ENCODE data around the gene OXER1.

The OXER1 gene

GRCh38 chr2:42768706-42769256, 4.8 kb upstream of the OXER1 start:
- DNase-seq = no peak

GRCh38 chr2:42767899-42768705, 4.2 kb upstream of the OXER1 start:
- no peak for DNase-seq

GRCh38 chr2:42767080-42767898, 3.4 kb upstream of the OXER1 start:
- DNase-seq = no peak

GRCh38 chr2:42765686-42766085, 1.8 kb upstream of the OXER1 start:
- DNase-seq = no peak

- no peak for DNase-seq
These were observed 966 bp upstream of the OXER1 start for GRCh38 chr2:42764901-42765300.

GRCh38 chr2:42762823-42763804, 821 bp downstream of the OXER1 start:
- DNase-seq = no peak

DNA sequence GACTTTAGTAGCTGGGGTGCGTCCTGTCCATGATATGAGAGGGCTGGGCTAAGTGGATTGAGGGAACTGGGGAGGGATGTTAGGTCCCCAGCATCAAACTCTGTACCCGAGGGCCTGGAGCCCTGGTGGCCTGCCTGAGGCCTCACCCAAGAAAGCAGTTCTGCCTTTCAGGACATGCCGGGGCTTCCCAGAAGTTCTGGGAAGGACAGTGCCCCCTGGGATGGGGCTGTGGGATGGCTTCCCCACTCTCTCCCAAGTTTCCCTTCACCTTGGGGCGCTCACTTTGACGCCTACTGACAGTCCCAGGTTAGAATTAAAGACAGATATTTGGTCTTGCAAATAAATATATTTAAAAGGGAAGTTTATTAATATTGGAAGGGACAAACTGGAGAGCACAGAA, 1.8 kb downstream of the OXER1 start:
- no peak for DNase-seq

GRCh38 chr2:42761554-42761953, 2.4 kb downstream of the OXER1 start:
- DNase-seq = no peak

GRCh38 chr2:42758751-42759150, 5.2 kb downstream of the OXER1 start:
- no peak for DNase-seq

- DNase-seq = no peak
These were observed 5.8 kb downstream of the OXER1 start for GRCh38 chr2:42757981-42758740.

DNA sequence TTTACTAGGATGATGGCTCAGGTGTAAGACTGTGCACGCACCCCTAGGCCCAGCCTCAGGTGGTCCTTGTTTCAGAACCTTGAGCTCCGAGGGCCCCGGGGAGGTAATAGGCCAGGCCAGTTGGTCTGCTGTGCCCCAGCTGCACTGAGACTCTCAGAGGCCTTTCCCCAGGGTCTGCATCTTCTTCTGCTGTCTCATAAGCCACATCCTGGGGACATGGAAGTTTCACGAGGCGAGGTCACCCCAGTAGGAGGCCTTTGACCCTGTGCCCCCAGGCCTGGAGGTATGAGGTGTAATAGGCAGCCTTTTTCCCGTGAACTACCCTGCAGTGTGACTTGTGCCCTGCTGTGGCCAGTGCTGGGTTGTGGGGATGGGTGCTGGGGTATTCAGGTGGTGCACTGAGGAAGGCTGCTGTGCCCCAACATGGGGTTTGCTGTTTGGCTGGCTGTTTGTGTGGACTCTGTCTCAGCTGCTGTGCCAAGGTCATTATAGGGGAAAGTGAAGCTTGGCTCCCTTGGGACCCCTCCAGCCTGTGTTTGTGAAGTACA, 6.9 kb downstream of the OXER1 start:
- no peak for DNase-seq

GRCh38 chr2:42756150-42756775, 7.7 kb downstream of the OXER1 start:
- DNase-seq = no peak

DNA sequence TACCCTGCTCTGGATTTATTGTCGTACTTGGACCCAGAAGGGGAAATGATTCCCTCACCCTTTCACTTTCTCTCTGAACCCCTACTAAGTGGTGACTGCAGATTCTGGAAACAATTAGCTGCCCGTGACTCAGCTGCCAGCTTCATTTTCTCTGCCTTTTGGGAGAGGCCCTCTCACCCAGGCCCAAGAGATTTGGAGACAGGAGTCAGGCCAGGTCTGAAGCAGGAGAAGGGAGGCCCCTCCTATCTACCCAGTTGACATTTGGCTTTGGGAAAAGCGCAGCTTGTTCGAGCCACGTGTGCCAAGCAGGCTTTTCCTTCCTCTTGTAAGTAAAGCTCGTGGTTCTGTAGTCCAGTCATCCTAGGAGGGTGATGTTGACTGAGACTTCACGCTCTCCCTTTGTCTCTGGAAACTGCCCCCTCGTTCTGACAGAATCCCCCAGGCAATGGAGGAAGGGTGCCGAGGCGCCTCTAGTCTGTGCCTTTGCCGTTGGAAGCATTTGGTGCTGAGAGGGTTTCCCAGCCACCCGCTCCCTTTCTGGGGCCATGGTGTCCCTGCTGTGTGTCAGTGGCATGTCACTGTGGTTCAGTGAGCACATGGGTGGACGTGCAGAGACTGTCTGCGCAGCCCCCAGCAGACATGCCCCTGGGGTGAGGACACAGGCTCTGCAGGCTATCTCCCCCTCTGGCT, 8.6 kb downstream of the OXER1 start:
- DNase-seq = no peak

DNA sequence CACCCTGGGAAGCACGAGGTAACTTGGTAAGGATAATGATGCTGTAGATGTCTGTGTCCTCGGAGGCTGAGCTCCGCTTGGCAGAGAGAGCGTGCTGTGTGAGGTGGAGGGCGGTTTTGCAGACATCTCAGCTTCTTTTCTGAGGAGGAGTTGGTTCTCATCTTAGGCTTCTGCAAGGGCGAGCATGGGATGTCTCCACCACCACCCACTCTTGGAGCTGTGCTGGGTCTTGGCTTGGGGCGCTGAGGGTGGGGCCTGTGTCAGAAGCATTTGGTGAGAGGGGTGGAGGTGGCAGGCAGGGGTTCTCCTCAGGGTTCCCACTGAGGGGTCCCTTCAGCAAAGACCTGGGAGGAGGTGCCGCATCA, 9.2 kb downstream of the OXER1 start:
- DNase-seq = no peak

DNA sequence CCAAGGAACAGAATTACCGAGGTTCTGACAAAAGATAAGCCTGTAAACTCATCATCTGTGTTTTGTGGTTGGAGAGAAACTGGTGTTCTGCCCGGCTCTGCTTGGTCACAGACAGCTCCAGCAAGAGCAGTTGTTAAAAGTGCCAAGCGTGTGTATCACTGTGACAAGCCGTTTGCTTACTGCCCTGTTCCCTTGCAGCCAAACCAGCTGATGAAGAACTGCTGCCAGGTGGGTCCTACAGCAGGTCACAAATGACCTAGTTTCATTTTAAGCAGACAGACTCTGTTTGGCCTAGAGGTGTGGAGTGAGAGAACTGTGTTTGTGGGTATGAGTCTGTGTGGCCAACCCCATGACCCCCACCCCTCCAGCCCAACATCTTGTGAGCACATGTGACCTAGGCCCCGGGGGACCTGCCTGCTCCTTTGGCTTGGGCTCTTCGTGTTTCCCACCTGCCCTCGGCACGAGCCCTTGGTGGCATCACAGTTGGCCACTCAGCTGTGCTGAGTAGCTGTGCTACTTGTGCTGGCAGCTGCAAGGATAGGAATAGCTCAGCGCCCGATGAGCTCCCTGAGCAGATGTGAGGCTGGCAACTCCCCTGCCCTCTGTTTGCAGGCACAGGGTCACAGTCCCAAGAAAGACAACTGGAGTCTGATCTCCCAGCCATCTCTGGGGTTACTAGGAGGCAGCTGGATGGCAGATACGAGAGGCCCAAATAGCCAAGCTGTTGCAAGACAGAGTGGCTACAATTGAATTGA, 9.7 kb downstream of the OXER1 start:
- DNase-seq = no peak

GRCh38 chr2:42752816-42753813, 10.8 kb downstream of the OXER1 start:
- DNase-seq = no peak

DNA sequence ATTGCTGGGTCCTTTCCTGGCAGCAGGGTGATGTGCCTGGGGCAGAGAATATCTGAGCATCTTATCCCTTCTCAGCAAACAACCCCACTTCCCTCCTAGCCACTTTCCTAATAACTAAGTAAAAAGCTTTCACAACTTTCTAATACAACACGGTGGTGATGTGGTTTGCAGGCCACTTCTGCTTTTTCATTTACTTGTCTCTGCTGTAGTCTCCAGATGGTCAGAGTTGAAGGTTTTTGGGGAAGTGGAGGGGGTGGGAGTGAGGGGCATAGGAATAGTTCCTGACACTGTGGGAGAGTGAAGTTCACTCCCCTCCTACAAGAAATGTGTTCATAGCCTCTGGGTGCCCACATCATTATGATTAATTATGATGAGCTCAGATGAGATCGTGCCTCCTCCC, 11.6 kb downstream of the OXER1 start:
- DNase-seq = no peak

DNA sequence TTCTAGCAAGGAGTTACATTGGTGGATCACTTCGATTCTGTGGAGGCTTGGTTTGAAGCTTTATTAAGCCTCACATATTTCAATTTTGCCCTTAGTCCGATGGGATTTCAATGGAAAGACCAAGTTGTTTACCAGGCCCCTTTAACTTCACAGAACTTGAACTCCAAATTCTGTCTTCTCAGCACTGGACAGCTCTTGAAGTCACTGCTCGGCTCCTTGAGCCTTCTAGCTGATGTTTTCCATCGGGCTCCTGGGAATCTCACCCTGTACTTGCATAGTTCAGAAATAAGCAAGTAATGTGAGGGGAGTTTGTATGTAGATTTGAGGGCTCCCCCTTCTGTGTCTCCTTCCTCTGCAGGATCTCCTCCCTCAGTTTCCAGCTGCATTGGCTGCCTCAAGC, 15.1 kb downstream of the OXER1 start:
- DNase-seq = no peak

Data from activated CD4-positive, alpha-beta T cell treated with anti-CD3 and anti-CD28 coated beads for 1 hour (primary cell).